NCI-H510A (cell line): ENCODE data around the gene ACTN1.

Experiments
- DNase-seq: peaks from one replicate; lab custom pipeline; 2025; lab: John Stamatoyannopoulos, UW

ACTN1 gene

DNA sequence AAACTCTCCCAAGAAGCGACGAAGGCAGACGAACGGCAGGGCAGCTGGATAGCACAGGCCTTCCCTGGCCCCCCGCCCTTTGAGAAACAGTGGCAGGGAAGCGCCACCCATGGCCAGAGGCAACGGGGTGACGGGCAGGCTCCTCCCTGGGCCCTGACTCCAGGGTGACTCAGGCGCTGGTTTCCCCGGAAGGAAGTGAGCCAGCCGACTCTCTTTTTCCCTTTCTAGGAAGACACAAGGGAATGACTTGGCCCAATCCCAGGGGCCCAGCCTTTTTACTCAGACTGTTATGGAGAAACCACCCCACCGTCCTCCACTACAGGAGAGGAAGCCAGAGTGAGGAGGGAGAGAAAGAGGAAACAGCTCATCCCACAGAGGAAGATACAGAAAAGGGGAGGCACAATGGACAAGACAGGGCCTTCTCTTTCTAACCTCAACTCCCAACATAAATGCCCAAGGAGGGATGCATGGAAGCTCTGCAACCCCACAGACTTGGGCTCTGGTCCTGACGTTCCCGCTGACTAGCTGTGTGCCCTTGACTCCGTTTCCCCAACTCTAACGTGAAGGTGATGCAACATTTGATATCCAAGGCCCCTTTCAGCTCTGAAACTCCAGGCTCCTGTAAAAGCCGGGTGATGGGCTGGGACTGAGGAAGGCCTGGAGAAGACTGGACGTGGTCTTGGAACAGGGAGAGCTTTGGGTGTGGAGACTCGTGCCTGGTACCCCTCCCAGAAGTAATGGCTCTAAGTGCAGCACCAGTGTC, 27.9 kb downstream of the ACTN1 start:
- no peak for DNase-seq

DNA sequence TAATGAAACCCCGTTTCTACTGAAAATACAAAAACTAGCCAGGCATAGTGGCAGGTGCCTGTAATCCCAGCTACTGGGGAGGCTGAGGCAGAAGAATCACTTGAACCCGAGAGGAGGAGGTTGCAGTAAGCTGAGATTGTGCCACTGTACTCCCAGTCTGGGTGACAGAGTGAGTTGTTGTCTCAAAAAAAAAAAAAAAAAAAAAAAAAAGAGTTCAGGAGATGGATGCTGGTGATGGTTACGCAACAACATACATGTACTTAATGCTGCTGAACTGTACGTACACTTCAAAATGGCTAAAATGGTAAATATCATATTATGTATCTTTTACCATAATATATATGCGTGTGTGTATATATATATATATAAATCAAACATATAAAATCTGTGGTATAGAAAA, 29.0 kb downstream of the ACTN1 start:
- DNase-seq, result no peak

DNA sequence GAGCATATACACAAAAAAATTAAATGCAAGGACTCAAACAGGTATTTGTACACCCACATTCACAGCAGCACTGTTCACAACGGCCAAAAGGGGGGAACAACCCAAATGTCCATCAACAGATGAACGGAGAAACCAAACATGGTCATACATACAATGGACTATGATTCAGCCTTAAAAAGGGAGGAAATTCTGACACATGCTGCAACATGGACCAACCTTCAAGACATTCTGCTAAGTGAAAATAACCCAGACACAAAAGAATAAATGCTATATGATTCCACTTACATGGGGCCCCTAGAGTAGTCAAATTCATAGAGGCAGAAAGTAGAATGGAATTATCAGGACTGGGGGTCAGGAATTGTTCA, 29.5 kb downstream of the ACTN1 start:
- no peak for DNase-seq

DNA sequence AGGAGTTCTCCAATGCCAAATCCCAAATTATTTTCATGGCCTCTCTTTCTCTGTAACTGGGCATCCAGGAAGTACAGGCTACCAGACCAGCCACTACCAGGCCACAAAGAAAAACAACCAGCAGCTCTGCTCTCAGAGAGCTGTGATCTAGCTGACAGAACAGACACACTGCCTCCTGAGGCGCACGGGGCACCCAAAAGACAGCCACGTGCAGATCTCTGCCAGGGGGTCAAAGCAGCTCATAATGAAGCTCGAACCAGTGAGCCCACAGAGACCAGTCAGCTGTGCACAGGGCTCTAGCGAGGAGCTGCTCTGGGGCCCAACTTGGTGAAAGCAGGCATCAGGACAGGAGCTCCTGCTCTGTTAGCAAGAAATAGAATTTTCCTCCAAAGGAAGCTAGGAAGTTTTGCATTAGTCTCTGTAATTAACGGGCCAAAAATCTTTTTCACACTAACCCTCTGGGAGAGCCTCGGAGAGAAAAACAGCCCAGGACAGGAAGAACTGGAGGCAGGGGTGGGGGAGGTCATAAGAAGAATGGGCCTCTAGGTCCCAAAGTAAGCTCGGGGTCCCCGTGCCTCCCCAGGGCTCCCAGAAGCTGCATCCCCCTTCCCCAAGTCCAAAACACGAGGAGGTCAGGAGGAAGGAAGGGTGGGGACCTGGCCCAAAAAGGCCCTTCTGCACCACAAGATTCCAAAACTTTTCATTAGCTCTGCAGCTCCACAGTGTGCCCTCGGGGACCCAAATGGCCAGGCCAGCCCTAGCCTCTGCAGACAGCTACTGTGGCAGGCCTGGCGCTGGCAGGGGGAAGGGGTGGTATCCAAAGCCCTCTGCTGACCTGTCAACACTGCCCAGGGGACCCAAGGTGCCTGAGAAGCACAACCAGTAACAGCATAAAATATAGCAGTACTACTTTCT, 30.2 kb downstream of the ACTN1 start:
- no peak for DNase-seq

DNA sequence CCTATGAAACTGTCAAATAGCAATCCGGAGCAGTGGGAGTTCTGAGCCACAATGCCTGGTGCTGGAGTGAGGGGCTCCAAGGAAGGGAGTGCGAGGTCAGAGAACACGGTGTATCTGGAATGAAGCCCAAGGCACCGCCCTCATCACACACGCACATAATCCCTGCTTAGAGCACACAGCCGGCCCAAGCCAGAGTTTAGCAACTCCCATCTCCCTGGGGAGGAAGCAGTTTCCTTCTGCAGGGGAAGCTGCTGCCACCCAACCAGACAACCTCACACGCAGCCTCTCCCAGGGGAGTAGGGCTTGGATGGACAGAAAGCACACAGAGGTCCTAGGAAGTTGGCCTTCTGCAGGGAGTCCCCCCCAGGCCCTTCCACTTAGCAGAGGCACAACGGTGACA, 31.3 kb downstream of the ACTN1 start:
- no peak for DNase-seq

DNA sequence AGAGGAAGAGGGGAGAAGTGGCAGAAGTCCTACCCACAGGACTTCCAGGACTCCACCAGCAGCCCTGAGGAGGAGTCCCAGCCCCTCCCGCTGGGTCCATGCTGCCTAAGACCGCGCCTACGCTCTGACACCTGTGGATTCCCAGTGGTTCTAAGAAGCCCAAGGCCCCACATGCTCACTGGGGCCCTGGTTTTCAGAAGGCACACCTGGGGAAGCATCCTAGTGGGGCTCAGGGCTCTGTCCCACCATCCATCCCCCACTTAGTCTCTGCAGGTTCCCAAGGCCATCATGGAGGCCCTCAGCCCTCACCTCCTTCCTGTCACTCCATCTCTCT, 32.6 kb downstream of the ACTN1 start:
- DNase-seq, result no peak

DNA sequence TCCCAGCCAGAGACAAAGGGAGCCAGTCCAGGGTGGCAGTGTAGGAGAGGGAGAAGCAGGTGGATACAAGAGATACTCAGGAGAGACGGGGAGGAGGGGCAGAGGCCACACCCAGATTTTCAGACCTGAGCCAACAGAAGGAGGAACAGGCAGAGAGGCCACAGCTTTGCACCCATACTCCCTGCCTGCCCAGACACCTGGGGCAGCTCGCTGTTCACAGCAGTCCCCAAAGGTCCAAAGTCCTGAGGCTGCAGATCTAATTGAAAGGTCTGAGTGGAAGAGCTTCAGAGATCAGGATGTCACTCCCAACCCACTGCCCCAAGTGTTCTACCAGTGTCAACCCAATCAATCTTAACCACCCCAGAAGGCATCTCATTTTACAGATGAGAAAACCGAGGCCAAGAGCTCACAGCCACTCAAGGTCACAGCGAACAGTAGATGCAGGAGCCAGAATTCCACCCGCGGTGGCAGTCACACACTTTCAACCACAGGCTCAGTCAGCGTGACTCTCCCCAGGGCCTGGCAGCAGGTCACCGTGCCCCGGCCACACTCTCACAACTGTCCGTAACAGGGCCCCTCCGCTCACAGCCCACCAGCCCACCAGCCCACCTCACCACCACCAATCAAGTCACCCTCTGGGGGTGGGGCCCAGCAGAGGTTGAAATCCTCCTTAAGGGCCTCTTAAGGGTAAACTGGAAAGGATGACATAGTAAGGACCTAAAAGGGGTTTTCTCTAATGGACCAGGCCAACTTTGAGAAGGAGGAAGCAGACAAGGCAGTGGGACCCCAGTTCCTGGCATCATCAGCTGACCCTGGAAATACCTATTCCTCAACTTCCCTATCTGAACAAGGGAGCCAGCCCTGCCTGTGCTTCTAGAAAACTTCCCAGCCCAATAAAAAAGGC, 33.3 kb downstream of the ACTN1 start:
- DNase-seq, result peak; percentile 36

DNA sequence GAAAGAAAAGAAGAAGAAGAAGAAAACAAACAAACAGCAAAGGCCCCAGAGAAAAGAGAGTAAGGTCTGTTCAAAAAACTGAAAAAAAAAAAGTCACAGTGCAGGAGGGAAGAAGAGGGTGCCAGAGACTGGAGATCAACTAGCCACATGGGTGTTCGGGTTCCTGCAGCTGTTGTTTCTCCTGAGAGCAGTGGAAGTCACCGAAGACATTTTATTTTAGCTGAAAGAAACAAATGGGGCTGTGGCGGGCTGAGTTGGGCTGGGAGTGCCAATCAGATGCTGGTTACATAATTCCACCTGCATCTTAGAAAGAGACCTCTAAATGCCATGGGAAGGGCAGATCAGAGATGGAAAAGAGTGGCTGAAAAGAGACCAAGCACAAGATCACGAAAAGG, 33.9 kb downstream of the ACTN1 start:
- no peak for DNase-seq

DNA sequence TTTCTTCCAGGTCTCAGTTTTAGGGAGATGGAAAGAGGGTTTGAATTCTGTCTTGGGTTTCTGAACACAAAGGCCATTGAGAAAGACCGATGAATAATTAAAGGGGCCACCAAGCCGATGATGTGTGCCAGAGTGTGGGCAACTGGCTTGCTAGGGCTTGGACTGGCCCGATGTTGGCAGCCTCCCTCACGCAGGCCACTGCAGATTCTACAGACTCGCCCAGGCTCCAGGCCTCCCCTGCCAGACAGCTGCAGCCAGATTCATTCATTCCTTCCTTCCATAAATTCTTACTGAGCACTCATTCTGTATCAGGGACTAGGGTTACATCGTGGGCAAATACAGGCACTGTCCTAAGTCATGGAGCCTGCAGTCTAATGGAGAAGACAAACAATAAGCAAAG, 34.9 kb downstream of the ACTN1 start:
- no peak for DNase-seq

DNA sequence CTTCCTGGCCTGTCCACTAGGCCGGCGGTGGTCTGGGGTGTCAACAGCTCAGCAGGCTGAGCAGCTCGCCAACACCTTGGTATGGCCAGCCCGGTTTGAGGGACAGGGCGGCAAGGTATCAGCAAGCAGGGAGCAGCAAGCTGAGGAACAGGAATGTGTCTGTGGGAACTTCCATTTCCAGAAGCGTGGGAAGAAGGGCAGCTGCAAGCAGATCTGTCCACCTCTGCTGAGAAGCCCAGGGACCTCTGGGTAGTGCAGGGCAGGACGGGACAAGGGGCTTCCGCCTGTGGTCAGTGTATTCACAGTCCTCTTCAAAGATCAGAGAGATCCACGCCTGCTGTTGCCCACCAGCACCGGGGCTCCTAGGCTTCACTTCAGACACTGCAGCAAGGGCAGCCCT, 36.0 kb downstream of the ACTN1 start:
- DNase-seq, result no peak

DNA sequence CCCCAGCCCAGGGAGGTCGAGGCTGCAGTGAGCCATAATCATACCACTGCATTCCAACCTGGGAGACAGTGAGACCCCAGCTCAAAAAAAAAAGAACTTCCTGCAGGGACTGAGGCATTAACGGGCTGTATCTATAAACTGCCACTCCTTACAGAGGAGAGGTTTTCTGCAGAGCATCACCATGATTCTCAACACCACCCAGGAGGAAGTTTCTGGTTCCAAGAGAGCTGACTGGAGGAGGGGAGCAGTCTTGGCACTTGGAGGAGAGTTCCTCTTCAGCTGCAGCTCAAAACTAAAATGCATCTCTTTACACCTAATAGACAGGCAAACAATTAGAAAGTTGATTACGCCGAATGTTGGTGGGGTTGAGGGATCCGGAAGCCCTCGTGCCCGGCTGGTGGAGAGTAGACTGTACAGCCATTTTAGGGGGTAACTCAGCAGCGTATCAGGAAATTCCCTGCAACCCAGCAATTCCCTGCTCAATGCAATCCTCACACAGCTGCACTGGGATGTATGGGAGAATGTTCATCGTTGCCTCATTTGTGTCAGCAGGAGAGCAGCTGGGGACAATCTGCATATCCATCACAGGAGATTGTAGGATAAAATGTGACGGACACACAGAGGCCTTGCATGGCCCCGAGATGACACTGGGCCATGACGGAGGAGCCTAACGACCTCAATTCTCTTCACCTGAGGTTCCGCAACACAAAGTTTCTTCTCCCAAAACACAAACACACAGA, 36.6 kb downstream of the ACTN1 start:
- no peak for DNase-seq

DNA sequence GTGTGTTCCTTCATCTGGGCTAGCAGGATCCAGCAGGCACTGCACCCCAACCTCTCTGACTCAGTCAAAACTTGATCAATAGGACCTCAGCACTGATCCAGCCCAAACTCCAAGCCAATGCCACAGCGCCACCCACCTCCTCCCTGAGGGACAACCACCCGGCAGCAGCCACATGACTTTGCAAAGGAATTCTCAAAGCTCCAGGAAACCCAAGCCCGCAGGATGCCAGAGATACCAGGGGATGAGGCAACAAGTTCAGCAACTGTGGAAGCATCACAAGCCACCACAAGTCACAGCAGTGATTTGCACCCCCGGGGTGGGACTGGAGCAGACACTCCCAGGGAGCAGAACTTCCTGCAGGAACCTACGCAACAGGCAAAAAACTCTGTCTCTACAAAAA, 37.3 kb downstream of the ACTN1 start:
- no peak for DNase-seq

DNA sequence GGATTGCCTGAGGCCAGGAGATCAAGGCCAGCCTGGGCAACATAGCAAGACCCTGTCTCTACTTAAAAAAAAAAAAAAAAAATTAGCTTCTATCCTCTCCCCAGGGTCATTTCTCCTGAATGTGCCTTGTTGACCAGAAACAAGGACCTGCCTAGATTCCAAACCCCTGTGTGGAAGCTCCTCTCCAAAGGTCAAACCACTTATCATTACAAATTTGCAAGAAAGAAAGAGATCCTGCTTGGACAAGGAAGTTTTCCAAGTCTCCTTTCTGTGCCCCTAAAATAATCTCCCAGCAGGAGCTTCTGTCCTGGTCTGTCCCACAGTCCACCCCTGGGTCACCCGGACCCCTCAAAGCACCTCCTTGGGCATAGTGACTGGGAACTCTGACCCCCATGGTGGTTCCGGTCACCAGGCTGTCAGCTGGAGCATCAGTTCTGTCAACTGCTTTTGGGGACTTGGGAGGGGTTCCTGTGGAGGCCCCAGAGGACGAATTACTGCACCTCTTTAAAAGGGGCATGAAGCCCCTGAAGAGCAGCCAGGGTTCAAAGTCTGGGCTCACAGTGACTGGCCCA, 38.4 kb downstream of the ACTN1 start:
- DNase-seq, result no peak

DNA sequence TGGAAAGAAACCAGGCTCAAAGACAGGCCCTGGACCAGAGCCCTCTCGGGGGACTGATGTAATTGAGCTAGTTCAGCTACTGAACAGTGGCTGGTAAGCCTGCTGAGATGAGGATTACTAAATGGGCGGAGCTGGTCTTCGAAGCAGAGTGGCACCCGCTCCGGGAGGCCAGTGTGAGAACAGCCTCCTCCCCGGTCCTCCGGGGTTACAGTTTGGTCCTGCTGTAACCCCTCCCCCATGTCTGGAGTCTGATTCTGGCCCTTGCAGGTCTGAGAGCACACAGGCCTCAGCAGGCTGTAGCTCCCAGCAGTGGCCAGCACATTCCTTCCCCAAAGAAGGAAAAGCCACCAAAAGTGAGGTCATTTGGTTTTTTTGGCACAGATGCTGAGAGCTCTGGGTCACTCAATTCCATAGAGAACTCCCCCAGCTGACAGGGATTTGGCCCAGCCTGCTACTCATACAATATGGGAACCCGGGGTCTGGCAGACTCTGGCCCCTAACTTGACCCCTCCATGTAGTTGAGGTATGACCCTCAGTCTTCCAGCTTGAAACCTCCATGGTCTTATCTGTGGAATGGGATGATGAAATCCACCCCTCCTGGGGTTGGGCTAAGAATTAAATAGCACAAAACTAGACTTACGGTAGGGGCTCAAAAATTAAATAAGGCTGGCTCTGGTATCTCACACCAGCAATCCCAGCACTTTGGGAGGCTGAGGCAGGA, 39.0 kb downstream of the ACTN1 start:
- peak; percentile 55 for DNase-seq

DNA sequence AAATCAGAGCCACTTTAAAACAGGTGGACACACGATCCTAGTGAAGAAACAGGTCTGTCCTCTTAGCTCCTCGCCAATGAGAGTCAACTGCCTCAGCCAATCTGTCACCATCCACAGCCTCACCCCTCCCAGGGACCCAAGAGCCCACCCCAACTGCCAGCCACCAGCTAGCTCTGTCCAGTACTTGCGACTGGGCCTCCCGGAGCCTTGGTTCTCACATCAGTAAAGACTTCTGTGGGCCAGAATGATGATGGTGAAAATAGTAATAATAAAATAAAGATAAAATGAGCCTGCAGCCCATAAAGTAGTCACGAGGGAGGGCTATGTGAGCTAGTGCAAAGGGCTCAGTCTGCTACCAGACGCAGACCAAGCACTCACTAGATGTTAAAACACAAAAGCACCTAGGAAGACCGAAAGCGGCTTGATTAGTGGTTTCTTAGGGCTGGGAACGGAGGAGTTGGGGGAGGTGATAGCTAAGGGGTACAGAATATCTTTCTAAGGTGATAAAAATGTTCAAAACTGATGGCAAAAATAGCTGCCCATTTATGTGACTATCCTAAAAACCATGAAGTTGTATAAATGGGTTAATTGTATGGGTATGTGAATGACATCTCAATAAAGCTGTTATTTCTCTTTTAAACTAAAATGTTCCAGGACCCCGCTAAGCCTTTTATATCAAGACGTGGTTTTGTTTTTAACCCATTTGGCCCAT, 39.8 kb downstream of the ACTN1 start:
- no peak for DNase-seq

DNA sequence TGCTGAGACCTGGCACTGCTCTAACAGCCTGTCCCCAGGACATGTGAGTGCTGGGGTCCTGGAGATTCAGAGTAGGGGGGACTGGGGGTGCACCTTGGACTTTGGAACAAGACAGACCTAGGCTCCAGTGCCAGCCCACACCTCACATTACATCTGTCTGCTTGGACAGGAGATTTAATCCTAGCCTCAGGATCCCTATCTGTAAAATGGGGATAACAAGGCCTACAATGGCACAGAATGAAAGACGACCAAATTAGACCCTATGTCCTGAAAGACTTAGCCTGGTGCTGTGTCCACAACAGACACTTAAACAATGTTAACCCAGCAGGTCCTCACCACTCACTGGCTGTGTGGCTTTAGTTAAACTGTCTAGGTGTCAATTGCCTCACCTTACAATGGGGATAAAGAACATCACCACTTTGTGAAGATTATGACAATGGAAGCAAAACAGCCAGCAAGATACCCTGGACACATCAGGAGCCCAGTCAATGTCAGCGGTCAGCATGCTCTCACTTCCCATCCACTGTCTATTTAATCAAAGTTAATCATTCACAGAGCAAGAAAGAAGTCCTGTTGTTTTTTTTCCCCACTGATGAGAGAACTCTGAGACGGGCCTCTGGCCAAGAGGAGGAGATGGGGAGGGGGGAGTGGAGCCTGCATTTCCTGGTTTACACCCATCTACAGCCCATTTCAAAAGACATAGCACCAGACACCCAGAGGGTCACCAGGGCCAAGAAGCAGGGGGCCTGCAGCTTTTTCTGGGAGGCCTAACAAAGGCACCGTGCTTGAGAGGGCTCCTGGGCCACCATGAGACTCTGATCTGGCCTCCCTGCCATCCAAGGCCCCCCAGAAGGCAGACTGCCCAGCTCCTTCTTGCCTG, 40.6 kb downstream of the ACTN1 start:
- DNase-seq, result no peak

DNA sequence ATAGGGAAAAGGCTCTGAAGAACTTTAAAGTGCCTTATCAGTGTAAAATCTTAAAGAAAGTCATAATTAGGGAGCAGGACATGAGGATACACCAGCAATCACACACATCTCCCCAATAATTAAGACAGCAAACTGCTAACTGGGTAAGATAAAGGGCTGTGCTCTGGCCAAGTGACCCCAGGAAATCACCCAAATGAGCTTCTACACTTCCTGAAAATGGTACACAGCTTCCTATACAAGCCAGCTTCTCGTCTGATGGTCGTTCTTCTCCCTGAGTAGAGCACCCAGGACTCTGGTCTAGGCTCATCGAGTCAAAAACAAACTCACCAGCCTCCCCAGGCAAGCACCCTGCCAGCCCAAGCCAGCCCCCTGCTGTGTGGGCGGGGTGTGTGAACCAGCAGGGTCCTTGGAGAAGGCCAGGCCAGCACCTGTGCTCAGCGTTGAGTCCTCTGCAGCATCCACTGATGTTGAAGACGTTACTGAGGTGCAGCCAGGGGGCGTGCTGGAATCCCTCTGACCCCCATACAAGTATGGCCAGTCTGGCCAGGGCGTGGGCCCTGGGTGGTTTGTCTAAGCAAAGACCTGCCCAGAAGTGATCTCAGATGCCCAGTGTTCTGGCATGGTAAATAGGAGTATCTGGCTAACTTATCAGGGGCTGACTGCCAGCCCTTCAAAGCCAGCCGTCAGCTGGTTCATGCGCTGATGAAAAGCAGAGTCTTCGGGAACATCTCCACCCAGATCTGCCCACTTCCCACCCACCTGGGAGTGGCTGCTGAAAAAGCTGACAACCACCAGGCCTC, 41.4 kb downstream of the ACTN1 start:
- no peak for DNase-seq

DNA sequence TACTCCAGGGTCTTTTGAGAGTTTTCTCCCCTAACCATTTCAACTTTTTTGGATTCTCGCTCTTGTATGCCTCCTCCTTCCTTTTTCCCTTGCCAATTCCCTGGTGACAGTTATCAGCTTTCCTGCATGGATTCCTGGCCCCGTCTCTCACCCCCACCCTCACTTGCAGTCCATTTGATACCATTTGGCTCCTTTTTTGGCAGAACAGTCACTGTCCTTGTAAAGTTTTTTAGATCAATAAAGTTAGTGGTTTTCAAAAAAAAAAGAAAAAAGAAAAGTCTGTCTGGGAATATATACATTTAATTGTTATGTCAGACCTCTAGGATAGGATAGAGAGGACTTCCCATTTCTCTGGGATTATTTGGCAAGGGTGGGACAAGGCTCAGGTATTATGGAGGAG, 42.1 kb downstream of the ACTN1 start:
- no peak for DNase-seq
